Stimulated activated CD8-positive, alpha-beta memory T cell treated with anti-CD3 and anti-CD28 coated beads, Interleukin-2, amount 100 ng/mL, for 48 hours (primary cell): Measurements from ENCODE around the gene FAM177A1.
"Not testable (repeated sequence)": the region's sequence is repeated elsewhere in the genome, so short reads cannot be mapped to it uniquely, and the experiment has no call there.

ENCODE experiments used
- DNase-seq, 2 donors: peaks; one replicate each; pipeline ENCODE4 v3.0.0-alpha.2; 2020; ENCODE audit warnings: low read depth in 2 of 2

Gene FAM177A1

GRCh38 chr14:35061113-35061791 is 15.2 kb downstream of the FAM177A1 start:
- not testable (repeated sequence) for DNase-seq

GRCh38 chr14:35065731-35066130 is 19.7 kb downstream of the FAM177A1 start:
- not testable (repeated sequence) for DNase-seq

- DNase-seq: no peak
Observed at GRCh38 chr14:35068238-35069012, 22.4 kb downstream of the FAM177A1 start.

- no peak for DNase-seq
Observed at GRCh38 chr14:35072226-35072625, 26.2 kb downstream of the FAM177A1 start.

- no peak for DNase-seq
Observed at GRCh38 chr14:35073486-35073885, 27.4 kb downstream of the FAM177A1 start.

GRCh38 chr14:35078082-35078481 is 32.0 kb downstream of the FAM177A1 start:
- no peak for DNase-seq

GRCh38 chr14:35079742-35080141 is 33.7 kb downstream of the FAM177A1 start:
- DNase-seq: no peak

GRCh38 chr14:35083530-35084150 is 37.6 kb downstream of the FAM177A1 start:
- DNase-seq: no peak

GRCh38 chr14:35085441-35085840 is 39.4 kb downstream of the FAM177A1 start:
- DNase-seq: no peak

- no peak for DNase-seq
Observed at GRCh38 chr14:35088514-35088913, 42.4 kb downstream of the FAM177A1 start.

- DNase-seq: not testable (repeated sequence)
Observed at GRCh38 chr14:35094645-35095044, 48.6 kb downstream of the FAM177A1 start.

- DNase-seq: no peak
Observed at GRCh38 chr14:35107866-35108265, 61.8 kb downstream of the FAM177A1 start.

- no peak for DNase-seq
Observed at GRCh38 chr14:35112641-35113040, 66.6 kb downstream of the FAM177A1 start.

GRCh38 chr14:35113308-35113950 is 67.4 kb downstream of the FAM177A1 start:
- DNase-seq: no peak

- DNase-seq: no peak
Observed at GRCh38 chr14:35114036-35114435, 68.0 kb downstream of the FAM177A1 start.

GRCh38 chr14:35116242-35116641 is 70.2 kb downstream of the FAM177A1 start:
- DNase-seq: no peak

GRCh38 chr14:35117112-35117511 is 71.0 kb downstream of the FAM177A1 start:
- DNase-seq: no peak

GRCh38 chr14:35121026-35121886 is 75.2 kb downstream of the FAM177A1 start:
- no peak for DNase-seq

- peak; percentile 68 to 77 for DNase-seq
Observed at GRCh38 chr14:35121887-35122695, 76.0 kb downstream of the FAM177A1 start, which contains the start of the genes PPP2R3C and PRORP. Gene PPP2R3C, minus strand, starts transcription at chr14:35121990. Its CDS starts 31 bp downstream, at chr14:35121959. Gene PRORP, plus strand, starts transcription at chr14:35122552. Its CDS starts 694 bp downstream, at chr14:35123246.

- DNase-seq: no peak
Observed at GRCh38 chr14:35122696-35123387, 76.8 kb downstream of the FAM177A1 start.
